RWPE2 (cell line): ENCODE data around the gene GNL2.
"Not testable (repeated sequence)": the region's sequence is repeated elsewhere in the genome, so short reads cannot be mapped to it uniquely, and the experiment has no call there.

ENCODE experiments used
- ATAC-seq: fragments of 200-7000 bp; cut with Tn5 transposase; 3 replicates; pipeline ENCODE4 v1.9.1; 2021; ENCODE audit warnings: low read depth
- DNase-seq: peaks from one replicate; pipeline ENCODE4 v3.0.0-alpha.2; 2020; ENCODE audit warnings: low spot score
- H3K27ac ChIP-seq: fragments of 450-650 bp; 2 replicates; pipeline ENCODE4 v1.5.1; 2017; ENCODE audit warnings: mild to moderate bottlenecking; ENCODE audit not compliant: poor library complexity, severe bottlenecking
- H3K27me3 ChIP-seq: fragments of 250-450 bp; sonication (Bioruptor Pico); 2 replicates; pipeline ENCODE4 v1.5.1; 2021; ENCODE audit warnings: mild to moderate bottlenecking, moderate library complexity; ENCODE audit not compliant: insufficient read depth, poor library complexity, severe bottlenecking
- H3K36me3 ChIP-seq: fragments of 250-450 bp; sonication (Bioruptor Pico); 2 replicates; pipeline ENCODE4 v1.5.1; 2020; ENCODE audit warnings: low read depth, mild to moderate bottlenecking, moderate library complexity
- H3K4me1 ChIP-seq: fragments of 250-450 bp; sonication (Bioruptor Pico); 2 replicates; pipeline ENCODE4 v1.5.1; 2021; ENCODE audit warnings: mild to moderate bottlenecking, moderate library complexity; ENCODE audit not compliant: insufficient read depth, poor library complexity, severe bottlenecking
- H3K4me3 ChIP-seq: fragments of 250-450 bp; sonication (Bioruptor Pico); 2 replicates; pipeline ENCODE4 v1.5.1; 2021; ENCODE audit warnings: mild to moderate bottlenecking, moderate library complexity; ENCODE audit not compliant: severe bottlenecking
- H3K9me3 ChIP-seq: fragments of 250-450 bp; sonication (Bioruptor Pico); 2 replicates; pipeline ENCODE4 v1.5.1; 2021; ENCODE audit warnings: mild to moderate bottlenecking, moderate library complexity; ENCODE audit not compliant: severe bottlenecking
- CTCF ChIP-seq: fragments of 450-650 bp; IDR thresholded peaks from one replicate; pipeline ENCODE4 v1.5.1; 2017; ENCODE audit warnings: mild to moderate bottlenecking, moderate library complexity; ENCODE audit not compliant: poor library complexity, severe bottlenecking

Gene GNL2

GRCh38 chr1:37537378-37537777 is 58.4 kb downstream of the GNL2 start:
- DNase-seq (no peak), ATAC-seq (peak; percentile 71)
- H3K4me1 ChIP-seq: peaks cover 41% of the 10 kb centered on the region
- H3K4me3 ChIP-seq: no peak overlapping the region
- H3K27me3 ChIP-seq: no peaks in the 10 kb centered on the region
- peak overlapping the region; percentile 79 for H3K27ac ChIP-seq
- no peak for TF ChIP-seq CTCF
- H3K9me3 ChIP-seq: no peaks in the 10 kb centered on the region
- H3K36me3 ChIP-seq: peaks cover 61% of the 10 kb centered on the region

GRCh38 chr1:37533317-37534093 is 62.2 kb downstream of the GNL2 start:
- DNase-seq: no peak
- no peaks in the 10 kb centered on the region for H3K9me3 ChIP-seq
- H3K36me3 ChIP-seq: peaks cover 28% of the 10 kb centered on the region
- no peak overlapping the region for H3K4me3 ChIP-seq
- H3K27me3 ChIP-seq: no peaks in the 10 kb centered on the region
- H3K4me1 ChIP-seq: peaks cover 41% of the 10 kb centered on the region
- no peak for TF ChIP-seq CTCF
- no peak for ATAC-seq
- H3K27ac ChIP-seq: peak overlapping the region; percentile 79

- not testable (repeated sequence) for ATAC-seq, DNase-seq, H3K4me3 ChIP-seq, H3K27ac ChIP-seq, H3K27me3 ChIP-seq, H3K9me3 ChIP-seq
- H3K4me1 ChIP-seq: peaks cover 38% of the 10 kb centered on the region
- H3K36me3 ChIP-seq: peaks cover 23% of the 10 kb centered on the region
These were observed 63.1 kb downstream of the GNL2 start for GRCh38 chr1:37532418-37533156.

GRCh38 chr1:37529888-37530287 is 65.8 kb downstream of the GNL2 start:
- not testable (repeated sequence) for H3K27ac ChIP-seq, H3K4me3 ChIP-seq, ATAC-seq, H3K9me3 ChIP-seq, DNase-seq, H3K36me3 ChIP-seq, H3K27me3 ChIP-seq
- peaks cover 15% of the 10 kb centered on the region for H3K4me1 ChIP-seq

GRCh38 chr1:37519613-37520012 is 76.1 kb downstream of the GNL2 start:
- Histone ChIP-seq H3K4me3 (no peak overlapping the region), H3K27ac (no peak overlapping the region), H3K36me3 (no peaks in the 10 kb centered on the region), H3K27me3 (no peaks in the 10 kb centered on the region), H3K4me1 (peaks cover 4% of the 10 kb centered on the region), H3K9me3 (no peaks in the 10 kb centered on the region)
- DNase-seq: no peak
- TF ChIP-seq CTCF: no peak
- ATAC-seq: no peak

GRCh38 chr1:37518929-37519328 is 76.8 kb downstream of the GNL2 start:
- H3K4me1 ChIP-seq, H3K27ac ChIP-seq, H3K36me3 ChIP-seq, H3K4me3 ChIP-seq, H3K27me3 ChIP-seq, DNase-seq, H3K9me3 ChIP-seq, ATAC-seq: not testable (repeated sequence)

- not testable (repeated sequence) for H3K36me3 ChIP-seq, H3K27me3 ChIP-seq, ATAC-seq, H3K9me3 ChIP-seq, H3K27ac ChIP-seq, DNase-seq, H3K4me3 ChIP-seq, H3K4me1 ChIP-seq
These were observed 77.5 kb downstream of the GNL2 start for GRCh38 chr1:37518241-37518640.
